HL-60 (cell line): ENCODE data around the gene TBC1D5.

Experiments
- GABPA ChIP-seq: IDR thresholded peaks from 2 replicates; pipeline ENCODE4 v1.6.1; 2012; ENCODE audit warnings: low read depth
- POLR2AphosphoS5 ChIP-seq: IDR thresholded peaks from 2 replicates; pipeline ENCODE4 v1.6.1; 2012; ENCODE audit warnings: low read depth
- TF ChIP-seq, protein P1 (sequence below): IDR thresholded peaks from one replicate; pipeline ENCODE4 v1.5.1; 2011; ENCODE audit warnings: low read length, control low read depth, inconsistent platforms; ENCODE audit not compliant: insufficient read depth

DNA sequence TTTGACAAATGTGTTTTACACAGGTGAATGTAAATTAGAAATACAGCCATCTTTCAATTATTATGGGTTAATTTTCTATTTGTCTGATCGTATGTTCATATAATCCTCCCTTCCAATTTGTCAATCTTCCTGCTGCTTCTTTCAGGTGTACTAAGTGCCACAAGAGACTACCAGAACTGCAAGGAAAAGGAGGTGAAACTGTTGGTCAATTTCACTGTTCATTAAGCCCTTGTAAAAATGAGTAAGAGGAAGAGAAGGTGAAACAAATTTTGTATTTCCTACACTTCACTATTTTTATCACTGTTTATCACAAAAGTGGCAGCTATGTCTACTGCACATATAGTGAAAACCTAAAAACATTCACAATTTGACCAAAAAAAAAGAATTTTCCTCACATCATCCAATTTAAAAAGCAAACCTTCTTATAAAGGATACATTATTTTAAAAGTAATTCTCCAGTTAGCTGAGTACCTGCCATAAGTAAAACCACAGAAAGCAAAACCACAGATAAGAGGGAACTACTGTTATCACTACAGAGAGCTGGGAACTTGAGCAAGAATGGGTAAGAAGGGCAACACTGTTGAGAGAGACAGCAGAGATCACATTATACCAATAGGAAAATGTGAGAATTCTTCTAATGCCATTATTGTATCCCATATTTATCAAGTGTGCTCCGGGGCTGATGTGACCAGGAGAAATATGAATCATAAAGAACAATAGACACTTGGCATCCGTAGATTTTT lies 163.0 kb downstream of the TBC1D5 start:
- TF ChIP-seq, protein P1, sequence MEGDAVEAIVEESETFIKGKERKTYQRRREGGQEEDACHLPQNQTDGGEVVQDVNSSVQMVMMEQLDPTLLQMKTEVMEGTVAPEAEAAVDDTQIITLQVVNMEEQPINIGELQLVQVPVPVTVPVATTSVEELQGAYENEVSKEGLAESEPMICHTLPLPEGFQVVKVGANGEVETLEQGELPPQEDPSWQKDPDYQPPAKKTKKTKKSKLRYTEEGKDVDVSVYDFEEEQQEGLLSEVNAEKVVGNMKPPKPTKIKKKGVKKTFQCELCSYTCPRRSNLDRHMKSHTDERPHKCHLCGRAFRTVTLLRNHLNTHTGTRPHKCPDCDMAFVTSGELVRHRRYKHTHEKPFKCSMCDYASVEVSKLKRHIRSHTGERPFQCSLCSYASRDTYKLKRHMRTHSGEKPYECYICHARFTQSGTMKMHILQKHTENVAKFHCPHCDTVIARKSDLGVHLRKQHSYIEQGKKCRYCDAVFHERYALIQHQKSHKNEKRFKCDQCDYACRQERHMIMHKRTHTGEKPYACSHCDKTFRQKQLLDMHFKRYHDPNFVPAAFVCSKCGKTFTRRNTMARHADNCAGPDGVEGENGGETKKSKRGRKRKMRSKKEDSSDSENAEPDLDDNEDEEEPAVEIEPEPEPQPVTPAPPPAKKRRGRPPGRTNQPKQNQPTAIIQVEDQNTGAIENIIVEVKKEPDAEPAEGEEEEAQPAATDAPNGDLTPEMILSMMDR, result no peak
- no peak; the same call in 1 of the 2 replicates for TF ChIP-seq POLR2AphosphoS5
- TF ChIP-seq GABPA, result no peak
